GM12864 (cell line): ENCODE measurements around the gene EAPP.
"Not testable (repeated sequence)": the region's sequence is repeated elsewhere in the genome, so short reads cannot be mapped to it uniquely, and the experiment has no call there.

Experiments
- DNase-seq: peaks from one replicate; pipeline ENCODE4 v3.0.0-alpha.2; 2011; ENCODE audit warnings: low read depth
- H3K4me3 ChIP-seq: 2 replicates; pipeline ENCODE4 v1.5.1; 2011; ENCODE audit warnings: mild to moderate bottlenecking, low read depth, low read length, control low read depth
- TF ChIP-seq, protein P1 (sequence below): IDR thresholded peaks from 2 replicates; pipeline ENCODE4 v1.5.1; 2011; ENCODE audit warnings: low read depth, mild to moderate bottlenecking, moderate library complexity, low read length, control low read depth, inconsistent platforms; ENCODE audit errors: missing control alignments

The EAPP gene

DNA sequence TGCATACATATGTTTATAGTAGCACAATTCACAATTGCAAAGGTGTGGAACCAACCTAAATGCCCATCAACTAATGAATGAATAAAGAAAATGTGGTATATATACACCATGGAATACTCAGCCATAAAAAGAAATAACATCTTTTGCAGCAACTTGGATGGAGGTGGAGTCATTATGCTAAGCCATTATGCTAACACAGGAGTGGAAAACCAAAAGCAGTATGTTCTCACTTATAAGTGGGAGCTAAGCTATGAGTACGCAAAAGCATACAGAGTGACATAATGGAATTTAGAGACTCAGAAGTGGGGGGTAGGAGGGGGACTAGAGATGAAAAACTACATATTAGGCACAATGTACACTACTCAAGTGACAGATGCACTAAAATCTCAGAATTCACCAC is 61.2 kb downstream of the EAPP start:
- DNase-seq: no peak
- TF ChIP-seq, protein P1, sequence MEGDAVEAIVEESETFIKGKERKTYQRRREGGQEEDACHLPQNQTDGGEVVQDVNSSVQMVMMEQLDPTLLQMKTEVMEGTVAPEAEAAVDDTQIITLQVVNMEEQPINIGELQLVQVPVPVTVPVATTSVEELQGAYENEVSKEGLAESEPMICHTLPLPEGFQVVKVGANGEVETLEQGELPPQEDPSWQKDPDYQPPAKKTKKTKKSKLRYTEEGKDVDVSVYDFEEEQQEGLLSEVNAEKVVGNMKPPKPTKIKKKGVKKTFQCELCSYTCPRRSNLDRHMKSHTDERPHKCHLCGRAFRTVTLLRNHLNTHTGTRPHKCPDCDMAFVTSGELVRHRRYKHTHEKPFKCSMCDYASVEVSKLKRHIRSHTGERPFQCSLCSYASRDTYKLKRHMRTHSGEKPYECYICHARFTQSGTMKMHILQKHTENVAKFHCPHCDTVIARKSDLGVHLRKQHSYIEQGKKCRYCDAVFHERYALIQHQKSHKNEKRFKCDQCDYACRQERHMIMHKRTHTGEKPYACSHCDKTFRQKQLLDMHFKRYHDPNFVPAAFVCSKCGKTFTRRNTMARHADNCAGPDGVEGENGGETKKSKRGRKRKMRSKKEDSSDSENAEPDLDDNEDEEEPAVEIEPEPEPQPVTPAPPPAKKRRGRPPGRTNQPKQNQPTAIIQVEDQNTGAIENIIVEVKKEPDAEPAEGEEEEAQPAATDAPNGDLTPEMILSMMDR: no peak
- H3K4me3 ChIP-seq: no peak overlapping the region

DNA sequence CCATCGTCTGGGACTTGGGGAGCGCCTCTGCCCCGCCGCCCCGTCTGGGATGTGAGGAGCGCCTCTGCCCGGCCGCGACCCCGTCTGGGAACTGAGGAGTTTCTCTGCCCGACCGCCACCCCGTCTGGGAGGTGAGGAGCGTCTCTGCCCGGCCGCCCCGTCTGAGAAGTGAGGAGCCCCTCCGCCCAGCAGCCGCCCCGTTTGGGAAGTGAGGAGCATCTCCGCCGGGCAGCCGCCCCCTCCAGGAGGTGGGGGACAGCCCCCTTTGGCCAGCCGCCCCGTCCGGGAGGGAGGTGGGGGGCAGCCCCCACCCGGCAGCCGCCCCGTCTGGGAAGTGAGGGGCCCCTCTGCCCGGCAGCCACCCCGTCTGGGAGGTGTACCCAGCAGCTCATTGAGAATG is 63.5 kb downstream of the EAPP start:
- DNase-seq, H3K4me3 ChIP-seq: not testable (repeated sequence)

DNA sequence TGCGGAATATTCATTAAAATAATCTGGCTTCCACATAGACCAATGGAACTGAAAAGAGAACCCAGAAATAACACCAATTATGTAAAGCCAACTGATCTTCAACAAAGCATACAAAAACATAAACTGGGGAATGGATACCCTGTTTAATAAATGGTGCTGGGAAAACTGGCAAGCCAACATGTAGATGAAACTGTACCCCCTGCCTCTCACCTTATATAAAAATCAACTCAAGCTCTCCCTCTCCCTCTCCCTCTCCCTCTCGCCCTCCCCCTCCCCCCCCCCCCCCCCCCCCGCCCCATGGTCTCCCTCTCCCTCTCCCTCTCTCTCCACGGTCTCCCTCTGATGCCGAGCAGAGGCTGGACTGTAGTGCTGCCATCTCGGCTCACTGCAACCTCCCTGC is 64.3 kb downstream of the EAPP start:
- TF ChIP-seq, protein P1: no peak
- no peak for DNase-seq
- H3K4me3 ChIP-seq: no peak overlapping the region

DNA sequence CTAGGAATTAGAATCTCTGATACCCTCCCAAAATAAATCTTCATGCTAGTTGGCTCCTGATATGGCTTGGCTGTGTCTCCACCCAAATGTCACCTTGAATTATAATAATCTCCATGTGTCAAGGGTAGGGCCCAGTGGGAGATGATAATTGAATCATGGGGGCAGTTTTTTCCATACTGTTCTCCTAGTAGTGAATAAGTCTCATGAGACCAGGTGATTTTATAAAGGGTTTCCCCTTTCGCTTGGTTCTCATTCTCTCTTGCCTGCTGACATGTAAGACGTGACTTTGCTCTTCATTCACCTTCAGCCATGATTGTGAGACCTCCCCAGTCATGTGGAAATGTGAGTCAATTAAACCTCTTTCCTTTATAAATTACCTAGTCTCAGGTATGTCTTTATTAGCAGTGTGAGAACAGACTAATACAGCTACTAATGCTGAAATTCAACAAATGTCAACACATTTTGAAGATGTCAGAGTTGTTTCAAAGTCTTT is 65.3 kb downstream of the EAPP start:
- TF ChIP-seq, protein P1: no peak
- no peak for DNase-seq
- no peak overlapping the region for H3K4me3 ChIP-seq

DNA sequence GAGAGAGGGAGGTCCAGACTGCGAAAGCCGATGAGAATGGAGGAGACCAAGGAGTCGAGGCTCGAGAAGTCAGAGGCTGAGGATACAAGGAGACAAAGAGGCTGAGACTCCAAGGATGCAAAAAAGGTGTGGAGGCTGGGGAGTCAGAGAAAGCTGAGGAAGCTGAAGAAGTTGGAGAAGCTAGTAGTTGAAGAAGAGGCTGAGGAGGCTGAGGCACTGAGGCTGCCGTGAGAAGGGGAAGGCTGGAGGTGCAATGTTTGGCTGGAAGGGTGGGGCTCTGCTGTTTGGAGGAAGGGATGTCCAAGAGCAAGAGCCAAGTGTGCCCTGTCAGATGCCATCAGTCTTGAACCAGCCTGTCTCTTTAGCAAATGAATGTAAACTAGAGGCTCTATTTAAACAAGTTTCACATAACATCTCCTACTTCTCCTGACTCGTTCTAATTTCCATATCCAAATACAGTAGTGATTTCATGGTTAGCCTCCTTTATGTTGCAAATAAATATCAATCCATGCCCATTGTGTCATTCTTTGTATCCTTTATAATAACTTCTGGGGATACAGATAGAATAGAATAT is 66.7 kb downstream of the EAPP start:
- TF ChIP-seq, protein P1: no peak
- DNase-seq: no peak
- H3K4me3 ChIP-seq: no peak overlapping the region

DNA sequence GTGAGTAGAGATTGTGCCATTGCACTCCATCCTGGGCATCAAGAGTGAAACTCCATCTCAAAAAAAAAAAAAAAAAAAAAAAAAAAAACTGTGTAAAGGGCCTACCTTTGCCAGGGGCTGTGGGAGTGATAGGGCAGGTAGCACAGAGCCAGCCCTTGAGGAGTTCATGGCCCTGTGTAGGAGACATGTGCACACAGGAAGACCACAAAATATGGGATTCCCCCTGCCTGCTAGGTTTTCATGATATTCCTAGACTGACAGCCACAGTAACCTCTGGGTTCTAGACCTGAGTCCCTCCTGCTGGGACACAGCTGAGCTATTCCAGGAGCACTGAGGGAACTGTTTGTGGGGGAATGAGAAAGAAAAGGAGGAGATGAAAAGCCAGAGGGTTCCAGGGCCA is 69.2 kb downstream of the EAPP start:
- no peak for DNase-seq
- H3K4me3 ChIP-seq: no peak overlapping the region
- TF ChIP-seq, protein P1: no peak

DNA sequence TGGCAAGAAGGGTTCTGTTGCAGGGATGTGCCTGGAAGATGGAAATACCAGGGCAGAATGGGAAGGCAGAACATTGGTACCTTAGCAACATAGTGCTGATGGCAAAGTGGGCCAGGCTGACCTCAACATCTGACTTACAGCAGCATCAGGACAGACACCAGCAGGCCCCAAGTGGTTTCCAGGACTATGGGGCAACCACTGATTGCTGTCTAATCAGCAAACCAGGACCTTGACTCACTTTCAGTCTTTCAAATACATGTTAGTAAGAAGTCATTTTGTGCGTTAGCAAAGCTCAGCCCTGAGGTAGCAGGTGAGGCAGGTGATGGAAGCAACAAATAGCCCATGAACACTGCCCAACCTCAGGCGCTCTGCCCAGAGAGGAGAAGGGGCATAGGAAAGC is 72.8 kb downstream of the EAPP start:
- TF ChIP-seq, protein P1: no peak
- DNase-seq: no peak
- no peak overlapping the region for H3K4me3 ChIP-seq
